Skeletal muscle tissue (tissue), 4 donors: ENCODE measurements around the gene SENP7. TPM values are rescaled to one million over a fixed set of nuclear protein-coding genes. Genes with fewer than 3 reads are reported as not detected.

Source experiments
- H3K27ac ChIP-seq: one replicate; pipeline ENCODE4 v1.7.0; 2013; ENCODE audit warnings: mild to moderate bottlenecking, low read depth, low read length, inconsistent platforms
- H3K27me3 ChIP-seq, 3 donors: one replicate each; pipeline ENCODE4 v1.7.0; 2013; ENCODE audit warnings: low read length in 3 of 3; ENCODE audit not compliant: control insufficient read depth in 3 of 3, insufficient read depth in 3 of 3
- H3K36me3 ChIP-seq, 3 donors: one replicate each; pipeline ENCODE4 v1.7.0; 2013; ENCODE audit warnings: low read length in 3 of 3; ENCODE audit not compliant: control insufficient read depth in 3 of 3, insufficient read depth in 3 of 3
- H3K4me1 ChIP-seq, 3 donors: one replicate each; pipeline ENCODE4 v1.7.0; 2013; ENCODE audit warnings: low read length in 3 of 3, mild to moderate bottlenecking in 3 of 3; ENCODE audit not compliant: control insufficient read depth in 3 of 3, insufficient read depth in 3 of 3
- H3K4me3 ChIP-seq, 3 donors: one replicate each; pipeline ENCODE4 v1.7.0; 2013; ENCODE audit warnings: low read length in 3 of 3
- H3K9ac ChIP-seq, 3 donors: one replicate each; pipeline ENCODE4 v1.7.0; 2013; ENCODE audit warnings: low read length in 3 of 3, mild to moderate bottlenecking in 3 of 3, moderate library complexity in 2 of 3, low read depth in 1 of 3
- H3K9me3 ChIP-seq, 3 donors: one replicate each; pipeline ENCODE4 v1.7.0; 2013; ENCODE audit warnings: low read length in 3 of 3; ENCODE audit not compliant: control insufficient read depth in 3 of 3
- total RNA-seq: library from RNA; depleted of rRNA; stranded (reverse); fragments of >200 nt; gene quantifications from one replicate; pipeline ENCODE4 v1.2.3, GENCODE V29; 2014
- donor health status: Osteomylitis.

SENP7 gene
- total RNA-seq, 1 donor from 2014 or later, result 33.4 TPM

DNA sequence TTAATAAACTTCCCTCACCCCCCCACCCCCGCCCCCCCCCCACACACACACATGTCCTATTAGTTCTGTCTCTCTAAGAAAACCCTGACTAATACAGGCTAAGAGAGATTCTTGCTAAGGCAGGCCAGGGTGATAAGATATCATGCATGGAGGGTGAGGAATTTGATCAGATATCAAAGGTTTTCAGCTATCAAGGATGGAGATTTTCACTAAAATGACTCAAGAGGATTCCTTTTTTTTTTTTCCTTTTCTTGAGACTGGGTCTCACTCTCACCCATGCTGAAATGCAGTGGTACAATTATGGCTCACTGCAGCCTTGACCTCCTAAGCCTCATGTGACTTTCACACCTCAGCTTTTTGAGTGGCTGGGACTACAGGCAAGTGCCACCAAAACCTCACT, 14.9 kb upstream of the SENP7 start:
- Histone ChIP-seq H3K27me3 (no peaks in the 10 kb centered on the region), H3K9me3 (no peaks in the 10 kb centered on the region), H3K4me3 (no peak overlapping the region), H3K4me1 (peaks cover 0 to under 1% (median 0%) of the 10 kb centered on the region in 3 donors), H3K27ac (no peak overlapping the region), H3K36me3 (no peaks in the 10 kb centered on the region), H3K9ac (no peak overlapping the region)

DNA sequence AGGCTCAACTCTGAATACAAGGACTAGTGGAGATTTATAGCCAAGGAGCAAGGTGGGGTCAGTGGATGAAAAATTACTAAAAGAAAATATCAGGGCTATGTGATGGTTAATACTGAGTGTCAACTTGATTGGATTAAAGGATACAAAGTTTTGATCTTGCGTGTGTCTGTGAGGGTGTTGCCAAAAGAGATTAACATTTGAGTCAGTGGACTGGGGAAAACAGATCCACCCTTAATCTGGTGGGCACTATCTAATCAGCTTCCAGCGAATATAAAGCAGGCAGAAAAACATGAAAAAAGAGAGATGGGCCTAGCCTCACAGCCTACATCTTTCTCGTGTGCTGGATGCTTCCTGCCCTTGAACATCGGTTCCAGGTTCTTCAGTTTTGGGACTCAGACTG, 14.4 kb upstream of the SENP7 start:
- Histone ChIP-seq H3K4me1 (no peaks in the 10 kb centered on the region), H3K4me3 (no peak overlapping the region), H3K9me3 (no peaks in the 10 kb centered on the region)

DNA sequence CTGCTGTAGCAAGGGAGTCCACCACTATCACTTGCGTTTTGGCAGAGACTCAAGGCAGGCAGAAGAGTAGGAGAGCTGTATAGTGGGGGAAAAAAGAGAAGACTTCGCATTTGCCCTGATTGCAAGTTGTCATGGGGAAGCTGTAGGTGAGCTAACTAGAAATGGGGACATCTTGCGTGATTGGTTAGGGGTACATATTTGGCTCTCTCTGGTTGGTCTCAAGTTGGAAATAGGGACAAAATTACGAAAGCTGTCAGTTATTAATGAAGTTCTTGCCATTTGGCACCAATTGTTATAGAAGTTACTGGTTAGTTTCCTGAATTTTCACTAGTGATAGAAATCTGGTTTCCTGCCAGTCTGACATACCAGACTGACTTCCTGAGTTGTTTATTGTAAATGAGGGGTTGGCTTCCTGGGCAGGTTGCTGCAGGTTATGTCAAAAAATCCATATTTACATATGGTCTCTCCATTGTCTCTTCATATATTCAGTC, 8.2 kb upstream of the SENP7 start:
- Histone ChIP-seq H3K27me3 (peaks cover 0 to 10% (median 0%) of the 10 kb centered on the region in 3 donors), H3K4me1 (no peaks in the 10 kb centered on the region), H3K27ac (no peak overlapping the region), H3K36me3 (no peaks in the 10 kb centered on the region), H3K9ac (no peak overlapping the region), H3K9me3 (no peaks in the 10 kb centered on the region), H3K4me3 (no peak overlapping the region)

More for the DNA sequence above, 14.4 kb upstream of the SENP7 start:
- no peak overlapping the region for H3K27ac ChIP-seq
- H3K36me3 ChIP-seq, result no peaks in the 10 kb centered on the region
- no peak overlapping the region for H3K9ac ChIP-seq
- no peaks in the 10 kb centered on the region for H3K27me3 ChIP-seq

DNA sequence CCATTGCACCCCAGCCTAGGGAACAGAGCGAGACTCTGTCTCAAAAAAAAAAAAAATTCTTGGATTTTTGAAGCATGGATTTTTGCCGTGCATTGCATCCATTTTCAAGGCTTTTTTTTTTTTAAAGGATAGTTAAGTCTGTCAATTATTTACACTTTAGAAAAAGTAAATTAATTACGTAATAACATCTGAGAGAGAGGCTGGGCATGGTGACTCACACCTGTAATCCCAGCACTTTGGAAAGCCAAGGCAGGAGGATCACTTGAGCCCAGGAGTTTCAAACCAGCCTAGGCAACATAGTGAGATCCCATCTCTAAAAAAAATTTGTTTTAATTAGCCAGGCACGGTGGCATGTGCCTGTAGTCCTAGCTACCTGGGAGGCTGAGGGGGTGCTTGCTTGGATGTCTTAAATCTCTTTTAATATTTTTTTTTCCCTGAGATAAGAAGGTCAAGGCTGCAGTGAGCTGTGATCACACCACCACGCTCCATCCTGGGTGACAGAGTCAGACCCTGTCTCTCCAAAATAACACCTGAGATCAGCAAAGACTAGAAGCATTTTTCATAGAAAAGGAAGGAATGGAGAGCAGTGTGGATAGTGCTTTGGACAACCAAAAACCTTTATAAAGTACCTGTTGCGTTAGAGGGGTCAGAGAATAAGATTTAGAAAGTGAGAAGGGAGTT, 6.8 kb upstream of the SENP7 start:
- Histone ChIP-seq H3K4me1 (no peaks in the 10 kb centered on the region), H3K9ac (no peak overlapping the region), H3K36me3 (no peaks in the 10 kb centered on the region), H3K4me3 (no peak overlapping the region), H3K9me3 (no peaks in the 10 kb centered on the region), H3K27ac (no peak overlapping the region), H3K27me3 (peaks cover 0 to 10% (median 0%) of the 10 kb centered on the region in 3 donors)

DNA sequence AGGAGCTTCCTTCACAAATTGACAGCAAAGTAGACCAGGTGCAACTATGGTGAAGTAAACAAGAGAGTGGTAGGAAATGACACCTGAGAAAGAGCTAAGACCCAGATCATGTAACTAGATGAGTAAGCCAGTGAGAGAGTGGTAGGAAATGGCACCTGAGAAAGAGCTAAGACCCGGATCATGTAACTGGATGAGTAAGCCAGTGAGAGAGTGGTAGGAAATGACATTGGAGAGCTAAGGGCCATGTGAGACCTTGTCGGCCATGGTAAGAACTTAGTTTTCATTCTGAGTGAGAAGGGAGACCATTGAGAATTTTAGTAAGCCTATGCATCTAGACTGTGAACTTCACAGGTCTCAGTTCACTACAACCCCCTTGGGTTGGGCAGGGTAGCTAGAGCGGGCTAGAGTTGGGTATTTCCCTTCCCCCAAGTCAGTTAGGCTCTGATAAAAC, 5.4 kb upstream of the SENP7 start:
- H3K4me1 ChIP-seq, result peaks cover 0 to 3% (median 0%) of the 10 kb centered on the region in 3 donors
- H3K9me3 ChIP-seq, result no peaks in the 10 kb centered on the region
- H3K36me3 ChIP-seq, result no peaks in the 10 kb centered on the region
- peaks cover 0 to 10% (median 0%) of the 10 kb centered on the region in 3 donors for H3K27me3 ChIP-seq
- no peak overlapping the region for H3K9ac ChIP-seq
- H3K4me3 ChIP-seq, result no peak overlapping the region
- H3K27ac ChIP-seq, result no peak overlapping the region

DNA sequence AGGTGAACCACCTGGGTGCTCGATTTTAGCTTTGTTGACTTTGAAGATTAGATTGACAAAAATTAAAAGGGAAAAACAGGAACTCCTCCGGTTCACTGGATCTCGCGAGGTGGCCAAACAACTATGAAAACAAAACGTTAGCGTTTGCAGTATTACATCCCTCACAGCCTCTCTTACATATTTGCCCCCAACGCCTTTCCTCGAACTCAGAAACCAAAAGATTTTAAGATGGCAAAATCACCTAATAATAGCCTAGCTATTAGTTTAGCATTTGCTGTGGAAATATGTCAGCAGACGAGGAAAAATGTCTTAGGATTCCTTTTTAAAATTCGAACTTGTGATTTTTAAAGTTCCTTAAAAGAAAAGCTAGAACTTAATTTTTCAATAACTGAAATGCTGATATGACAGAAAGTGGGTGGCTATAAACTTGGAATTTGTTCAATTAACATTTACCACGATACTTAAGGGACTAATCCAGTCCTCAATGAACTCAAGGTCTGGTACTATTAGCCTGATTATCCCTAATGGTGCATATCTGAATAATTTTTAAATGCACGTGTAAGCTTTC, 491 bp upstream of the SENP7 start:
- Histone ChIP-seq H3K4me3 (peak overlapping the region; percentile 93 to 99 (median 93)), H3K36me3 (no peaks in the 10 kb centered on the region), H3K27ac (peak overlapping the region; percentile 94), H3K9ac (peak overlapping the region; percentile 84 to 94 (median 91)), H3K9me3 (no peaks in the 10 kb centered on the region), H3K27me3 (peaks cover 0 to 6% (median 0%) of the 10 kb centered on the region in 3 donors), H3K4me1 (peaks cover 3 to 4% (median 3%) of the 10 kb centered on the region in 3 donors)

DNA sequence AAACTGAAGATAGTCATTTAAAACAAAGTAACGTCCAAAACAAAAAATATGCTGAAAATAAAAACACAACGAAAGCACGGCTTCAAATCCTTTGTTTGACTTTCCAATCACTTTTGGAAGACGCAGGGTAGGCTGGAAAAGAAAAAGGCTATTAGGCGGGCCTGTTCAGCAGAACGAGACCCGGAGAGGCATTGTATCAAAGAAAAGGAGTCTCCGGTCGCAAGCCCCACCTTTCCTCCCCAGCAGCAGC, 691 bp downstream of the SENP7 start:
- Histone ChIP-seq H3K9ac (peak overlapping the region; percentile 84 to 94 (median 91)), H3K36me3 (no peaks in the 10 kb centered on the region), H3K4me3 (peak overlapping the region; percentile 93 to 99 (median 93)), H3K9me3 (no peaks in the 10 kb centered on the region), H3K4me1 (peaks cover 3 to 4% (median 3%) of the 10 kb centered on the region in 3 donors), H3K27ac (peak overlapping the region; percentile 94), H3K27me3 (no peaks in the 10 kb centered on the region)

DNA sequence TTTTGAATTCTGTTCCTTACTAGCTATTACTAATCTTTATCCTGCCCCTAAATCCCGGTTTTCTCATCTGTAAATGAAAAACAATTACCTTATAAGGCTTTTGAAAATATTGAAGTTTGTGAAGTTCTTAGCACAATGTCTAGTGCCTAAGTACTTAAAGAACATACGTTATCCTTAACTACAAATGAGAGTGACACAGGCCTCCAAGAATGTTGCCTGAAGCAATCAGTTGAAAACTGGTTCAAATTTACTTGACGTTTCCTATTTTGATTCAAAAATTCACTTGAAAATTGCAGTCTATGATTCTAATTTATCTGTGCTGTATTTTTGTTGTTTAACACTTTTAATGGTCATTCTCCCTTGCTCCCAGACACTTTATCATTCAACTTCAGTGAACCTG, 3.2 kb downstream of the SENP7 start:
- Histone ChIP-seq H3K27me3 (no peaks in the 10 kb centered on the region), H3K27ac (no peak overlapping the region), H3K4me3 (no peak overlapping the region), H3K36me3 (no peaks in the 10 kb centered on the region), H3K4me1 (peaks cover 3 to 4% (median 3%) of the 10 kb centered on the region in 3 donors), H3K9ac (no peak overlapping the region), H3K9me3 (no peaks in the 10 kb centered on the region)

DNA sequence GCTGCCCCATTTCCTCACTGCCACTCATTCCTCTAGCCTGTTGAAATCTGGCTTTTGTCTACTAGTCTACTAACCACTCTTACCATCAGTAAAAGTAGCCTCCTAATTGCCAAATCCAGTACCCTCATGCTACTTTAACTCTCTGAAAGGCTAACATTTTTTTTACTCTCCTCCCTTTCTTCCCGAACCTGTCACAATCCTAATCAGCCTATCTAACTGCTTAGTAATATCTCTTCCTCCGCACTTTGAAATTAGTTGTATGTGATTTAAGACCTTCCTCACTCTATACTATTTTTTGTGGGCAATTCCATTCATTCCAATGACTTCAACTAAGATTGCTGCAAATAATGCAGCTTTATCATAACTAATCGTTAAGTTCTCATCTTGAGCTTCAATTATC, 3.7 kb downstream of the SENP7 start:
- Histone ChIP-seq H3K9ac (no peak overlapping the region), H3K27me3 (no peaks in the 10 kb centered on the region), H3K27ac (no peak overlapping the region), H3K36me3 (no peaks in the 10 kb centered on the region), H3K9me3 (no peaks in the 10 kb centered on the region), H3K4me1 (peaks cover 3 to 4% (median 3%) of the 10 kb centered on the region in 3 donors), H3K4me3 (no peak overlapping the region)

DNA sequence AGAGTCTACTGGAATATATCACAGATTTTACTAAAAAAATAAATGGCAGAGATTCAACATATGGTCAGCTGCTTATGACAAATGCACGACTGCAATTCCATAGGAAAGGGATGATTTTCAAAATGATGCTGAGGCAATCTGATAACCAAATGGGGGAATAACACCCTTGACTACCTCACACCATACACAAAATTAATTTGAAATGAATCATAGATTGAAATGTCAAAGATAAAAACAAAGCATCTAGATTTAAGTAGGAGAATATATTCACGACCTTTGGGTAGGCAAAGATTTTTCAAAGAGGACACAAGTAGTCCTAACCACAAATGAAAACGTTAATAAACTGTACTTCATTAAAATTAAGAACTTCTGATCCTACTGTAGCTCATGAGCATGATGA, 11.2 kb downstream of the SENP7 start:
- H3K9me3 ChIP-seq, result no peaks in the 10 kb centered on the region
- no peak overlapping the region for H3K4me3 ChIP-seq
- no peak overlapping the region for H3K9ac ChIP-seq
- no peaks in the 10 kb centered on the region for H3K27me3 ChIP-seq
- peaks cover 0 to 6% (median 4%) of the 10 kb centered on the region in 3 donors for H3K36me3 ChIP-seq
- H3K27ac ChIP-seq, result no peak overlapping the region
- H3K4me1 ChIP-seq, result no peaks in the 10 kb centered on the region
